Mesenchymal stem cell (in vitro differentiated cells and primary cell): Measurements from ENCODE around the gene RNF212.

Experiments
- DNase-seq: peaks from one replicate; pipeline ENCODE4 v3.0.0-alpha.2; 2013
- H2AFZ ChIP-seq: one replicate; pipeline ENCODE4 v1.6.1; 2013; ENCODE audit warnings: low read depth, mild to moderate bottlenecking, control low read depth, inconsistent platforms, low read length, moderate library complexity
- H2AK5ac ChIP-seq: 2 replicates; pipeline ENCODE4 v1.6.1; 2013; ENCODE audit warnings: low read length, moderate library complexity, mild to moderate bottlenecking, inconsistent platforms; ENCODE audit not compliant: severe bottlenecking
- H2BK120ac ChIP-seq: one replicate; pipeline ENCODE4 v1.6.1; 2013; ENCODE audit warnings: low read depth, mild to moderate bottlenecking, inconsistent platforms, low read length, moderate library complexity
- H2BK12ac ChIP-seq, 2 experiments: one replicate each; pipeline ENCODE4 v1.6.1; 2013; ENCODE audit warnings: inconsistent platforms in 2 of 2, low read length in 2 of 2, mild to moderate bottlenecking in 2 of 2, moderate library complexity in 2 of 2, control low read depth in 1 of 2
- H2BK15ac ChIP-seq: one replicate; pipeline ENCODE4 v1.6.1; 2013; ENCODE audit warnings: mild to moderate bottlenecking, low read depth, inconsistent platforms; ENCODE audit not compliant: poor library complexity, severe bottlenecking
- H2BK5ac ChIP-seq: 2 replicates; pipeline ENCODE4 v1.6.1; 2013; ENCODE audit warnings: low read depth, mild to moderate bottlenecking, low read length, control low read depth, inconsistent platforms; ENCODE audit not compliant: poor library complexity, severe bottlenecking
- H3K14ac ChIP-seq, 2 experiments: one replicate each; pipeline ENCODE4 v1.6.1; 2013; ENCODE audit warnings: inconsistent platforms in 2 of 2, low read length in 2 of 2, control low read depth in 1 of 2, mild to moderate bottlenecking in 1 of 2, moderate library complexity in 1 of 2
- H3K18ac ChIP-seq, 2 experiments: one replicate each; pipeline ENCODE4 v1.6.1; 2013; ENCODE audit warnings: inconsistent platforms in 2 of 2, low read length in 2 of 2, control low read depth in 1 of 2, low read depth in 1 of 2, mild to moderate bottlenecking in 1 of 2
- H3K23ac ChIP-seq, 2 experiments: one replicate each; pipeline ENCODE4 v1.6.1; 2013; ENCODE audit warnings: inconsistent platforms in 2 of 2, low read length in 2 of 2, mild to moderate bottlenecking in 2 of 2, moderate library complexity in 2 of 2, control low read depth in 1 of 2
- H3K27ac ChIP-seq: 2 replicates; pipeline ENCODE4 v1.5.1; 2013; ENCODE audit warnings: mild to moderate bottlenecking, moderate library complexity, low read length, control low read depth, inconsistent platforms; ENCODE audit not compliant: poor library complexity, severe bottlenecking
- H3K27me3 ChIP-seq, 2 experiments: 2 replicates each; pipeline versions ENCODE4 v1.6.1 to v1.7.0; 2013; ENCODE audit warnings: low read length in 2 of 2, mild to moderate bottlenecking in 2 of 2, moderate library complexity in 2 of 2, control low read depth in 1 of 2, inconsistent platforms in 1 of 2; ENCODE audit not compliant: control insufficient read depth in 1 of 2, insufficient read depth in 1 of 2
- H3K36me3 ChIP-seq, 2 experiments: 2 replicates each; pipeline versions ENCODE4 v1.6.1 to v1.7.0; 2013; ENCODE audit warnings: low read length in 2 of 2, control low read depth in 1 of 2, inconsistent platforms in 1 of 2, low read depth in 1 of 2, mild to moderate bottlenecking in 1 of 2; ENCODE audit not compliant: insufficient read depth in 2 of 2, control insufficient read depth in 1 of 2
- H3K4ac ChIP-seq, 2 experiments: one replicate each; pipeline ENCODE4 v1.6.1; 2013; ENCODE audit warnings: inconsistent platforms in 2 of 2, low read length in 2 of 2, mild to moderate bottlenecking in 2 of 2, moderate library complexity in 2 of 2, control low read depth in 1 of 2, low read depth in 1 of 2
- H3K4me1 ChIP-seq: 2 replicates; pipeline ENCODE4 v1.6.1; 2013; ENCODE audit warnings: low read depth, low read length, control low read depth; ENCODE audit not compliant: control insufficient read depth, insufficient read depth
- H3K4me2 ChIP-seq: 2 replicates; pipeline ENCODE4 v1.6.1; 2013; ENCODE audit warnings: low read length, mild to moderate bottlenecking, inconsistent platforms; ENCODE audit not compliant: poor library complexity, severe bottlenecking
- H3K4me3 ChIP-seq, 2 experiments: 2 replicates each; pipeline versions ENCODE4 v1.5.1 to v1.7.0; 2013; ENCODE audit warnings: low read length in 2 of 2, mild to moderate bottlenecking in 2 of 2, control low read depth in 1 of 2, low read depth in 1 of 2; ENCODE audit not compliant: insufficient read depth in 1 of 2
- H3K79me1 ChIP-seq: replicated peaks from 2 replicates; pipeline ENCODE4 v1.6.1; 2013; ENCODE audit warnings: mild to moderate bottlenecking, control low read depth, low read length, inconsistent platforms; ENCODE audit not compliant: poor library complexity, severe bottlenecking
- H3K9ac ChIP-seq: 2 replicates; pipeline ENCODE4 v1.7.0; 2013; ENCODE audit warnings: mild to moderate bottlenecking, low read length, moderate library complexity
- H3K9me3 ChIP-seq: 2 replicates; pipeline ENCODE4 v1.7.0; 2013; ENCODE audit warnings: mild to moderate bottlenecking, low read length; ENCODE audit not compliant: control insufficient read depth
- H4K8ac ChIP-seq: one replicate; pipeline ENCODE4 v1.6.1; 2013; ENCODE audit warnings: inconsistent platforms, mild to moderate bottlenecking, low read length, moderate library complexity
- H4K91ac ChIP-seq: one replicate; pipeline ENCODE4 v1.6.1; 2013; ENCODE audit warnings: mild to moderate bottlenecking, low read length, inconsistent platforms
- WGBS: methylation state at CpG from one replicate; pipeline ENCODE4 v1.1.7; 2013; ENCODE audit warnings: mixed read lengths; 5-methylcytosine and 5-hydroxymethylcytosine counted together

RNF212 gene

DNA sequence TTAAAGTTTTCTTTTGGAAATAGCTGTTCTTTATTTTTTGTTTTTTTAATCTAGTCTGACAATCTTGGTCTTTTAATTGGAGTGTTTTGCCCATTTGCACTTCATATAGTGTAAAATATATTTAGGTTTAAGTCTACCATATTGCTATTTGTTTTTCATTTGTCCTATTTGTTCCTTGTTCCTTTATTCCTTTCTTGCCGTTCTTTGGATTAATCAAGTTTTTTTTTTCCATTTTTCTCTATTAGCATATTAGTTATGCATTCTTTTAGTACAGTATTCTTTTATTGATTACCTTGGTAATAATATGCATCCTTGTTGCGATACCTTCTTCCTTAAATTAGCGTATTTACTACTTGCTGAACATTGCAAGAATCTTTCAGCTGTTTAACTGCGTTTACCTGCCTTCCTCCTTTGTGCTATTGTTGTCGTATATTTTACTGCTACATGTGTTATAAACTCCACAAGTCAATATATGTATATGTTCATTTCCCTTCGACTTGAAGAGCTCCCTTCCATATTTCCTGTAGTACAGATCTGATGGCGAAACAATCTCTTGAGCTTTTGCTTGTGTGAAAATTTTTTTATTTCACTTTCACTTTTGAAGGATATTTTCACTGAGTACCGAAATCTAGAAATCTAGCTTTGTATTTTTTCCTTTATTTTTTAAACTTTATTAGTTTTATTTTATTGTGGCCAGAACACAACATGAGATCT is 23.9 kb upstream of the RNF212 start:
- H3K27ac ChIP-seq, result no peak overlapping the region
- H2BK5ac ChIP-seq, result no peak overlapping the region
- H3K18ac ChIP-seq, result no peak overlapping the region
- no peak overlapping the region for H2AK5ac ChIP-seq
- H3K4me3 ChIP-seq, result peak overlapping the region in 1 of 2 experiments; percentile 60
- no peak overlapping the region for H3K4me2 ChIP-seq
- no peak for DNase-seq
- peaks cover 0 to under 1% of the 10 kb centered on the region in 2 experiments for H3K27me3 ChIP-seq
- H2AFZ ChIP-seq, result no peak overlapping the region
- H4K91ac ChIP-seq, result no peak overlapping the region
- no peaks in the 10 kb centered on the region for H3K36me3 ChIP-seq
- no peaks in the 10 kb centered on the region for H3K9me3 ChIP-seq
- H3K4ac ChIP-seq, result no peak overlapping the region
- no peak overlapping the region for H2BK15ac ChIP-seq
- H3K14ac ChIP-seq, result no peak overlapping the region
- H2BK120ac ChIP-seq, result no peak overlapping the region
- no peaks in the 10 kb centered on the region for H3K4me1 ChIP-seq
- no peak overlapping the region for H2BK12ac ChIP-seq
- peak overlapping the region; percentile 44 for H3K9ac ChIP-seq
- WGBS, result 100% methylated on average over 3 of the region's 8 CpGs
- H3K23ac ChIP-seq, result no peak overlapping the region
- H4K8ac ChIP-seq, result no peak overlapping the region
- peaks cover under 1% of the 10 kb centered on the region for H3K79me1 ChIP-seq

DNA sequence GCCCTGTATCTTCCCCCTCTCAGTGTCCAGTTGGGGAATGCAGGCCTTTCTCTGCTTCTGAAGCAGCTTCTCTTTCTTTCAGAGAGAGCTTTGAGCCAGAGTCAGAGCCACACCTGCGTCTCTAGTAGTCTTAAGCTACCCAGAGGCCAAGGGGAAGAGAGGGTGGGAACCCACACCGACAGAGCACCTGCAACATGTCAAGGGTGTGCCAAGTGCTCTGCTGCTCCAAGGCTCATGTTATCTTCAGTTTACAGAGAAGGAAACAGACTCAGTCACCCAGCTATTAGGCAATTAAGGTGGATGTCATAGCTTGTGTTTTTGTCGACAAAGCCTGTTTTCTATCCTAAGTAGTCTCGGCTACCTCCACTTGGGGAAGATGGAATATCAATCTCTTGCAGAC is 22.7 kb upstream of the RNF212 start:
- Histone ChIP-seq H3K9ac (no peak overlapping the region), H3K4ac (no peak overlapping the region), H3K79me1 (no peaks in the 10 kb centered on the region), H2BK5ac (no peak overlapping the region), H2AK5ac (no peak overlapping the region), H3K4me1 (no peaks in the 10 kb centered on the region), H3K23ac (no peak overlapping the region), H3K4me3 (no peak overlapping the region), H2BK120ac (no peak overlapping the region), H3K9me3 (no peaks in the 10 kb centered on the region), H3K27ac (no peak overlapping the region), H3K18ac (no peak overlapping the region), H3K4me2 (no peak overlapping the region), H3K36me3 (no peaks in the 10 kb centered on the region), H3K27me3 (no peaks in the 10 kb centered on the region), H2AFZ (no peak overlapping the region), H4K8ac (no peak overlapping the region), H2BK12ac (no peak overlapping the region), H2BK15ac (no peak overlapping the region), H3K14ac (no peak overlapping the region), H4K91ac (no peak overlapping the region)
- peak; percentile 37 for DNase-seq
- WGBS, result 64% methylated on average over 2 of the region's 4 CpGs

DNA sequence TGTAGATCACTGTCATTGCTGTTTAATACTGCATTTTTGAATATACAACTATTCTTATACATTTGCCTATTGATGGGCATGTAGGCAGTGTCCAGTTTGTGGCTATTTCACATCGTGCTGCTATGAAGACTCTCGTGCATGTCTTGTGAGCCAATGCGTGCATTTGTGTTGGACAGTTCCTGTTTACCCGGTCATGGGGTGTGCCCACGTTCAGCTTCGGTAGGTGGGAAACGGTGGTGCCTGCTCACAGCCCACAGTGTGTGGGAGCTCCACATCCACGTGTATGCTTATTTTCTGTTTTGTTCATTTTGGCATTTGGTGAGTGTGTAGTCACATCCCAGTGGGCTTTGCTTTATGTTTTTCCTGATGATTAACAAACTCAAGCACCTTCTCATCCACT is 19.7 kb upstream of the RNF212 start:
- no peak overlapping the region for H2BK120ac ChIP-seq
- H3K4me3 ChIP-seq, result no peak overlapping the region
- H3K14ac ChIP-seq, result no peak overlapping the region
- 71% methylated on average over 7 of the region's 8 CpGs for WGBS
- H4K8ac ChIP-seq, result no peak overlapping the region
- no peak overlapping the region for H3K9ac ChIP-seq
- peaks cover 0 to 6% of the 10 kb centered on the region in 2 experiments for H3K27me3 ChIP-seq
- H3K36me3 ChIP-seq, result no peaks in the 10 kb centered on the region
- H2AFZ ChIP-seq, result no peak overlapping the region
- H3K27ac ChIP-seq, result no peak overlapping the region
- no peak overlapping the region for H2BK15ac ChIP-seq
- no peak overlapping the region for H2BK5ac ChIP-seq
- no peaks in the 10 kb centered on the region for H3K9me3 ChIP-seq
- no peak for DNase-seq
- H3K79me1 ChIP-seq, result no peaks in the 10 kb centered on the region
- no peak overlapping the region for H3K4ac ChIP-seq
- no peaks in the 10 kb centered on the region for H3K4me1 ChIP-seq
- no peak overlapping the region for H2BK12ac ChIP-seq
- H4K91ac ChIP-seq, result no peak overlapping the region
- no peak overlapping the region for H3K18ac ChIP-seq
- no peak overlapping the region for H2AK5ac ChIP-seq
- no peak overlapping the region for H3K23ac ChIP-seq
- no peak overlapping the region for H3K4me2 ChIP-seq

DNA sequence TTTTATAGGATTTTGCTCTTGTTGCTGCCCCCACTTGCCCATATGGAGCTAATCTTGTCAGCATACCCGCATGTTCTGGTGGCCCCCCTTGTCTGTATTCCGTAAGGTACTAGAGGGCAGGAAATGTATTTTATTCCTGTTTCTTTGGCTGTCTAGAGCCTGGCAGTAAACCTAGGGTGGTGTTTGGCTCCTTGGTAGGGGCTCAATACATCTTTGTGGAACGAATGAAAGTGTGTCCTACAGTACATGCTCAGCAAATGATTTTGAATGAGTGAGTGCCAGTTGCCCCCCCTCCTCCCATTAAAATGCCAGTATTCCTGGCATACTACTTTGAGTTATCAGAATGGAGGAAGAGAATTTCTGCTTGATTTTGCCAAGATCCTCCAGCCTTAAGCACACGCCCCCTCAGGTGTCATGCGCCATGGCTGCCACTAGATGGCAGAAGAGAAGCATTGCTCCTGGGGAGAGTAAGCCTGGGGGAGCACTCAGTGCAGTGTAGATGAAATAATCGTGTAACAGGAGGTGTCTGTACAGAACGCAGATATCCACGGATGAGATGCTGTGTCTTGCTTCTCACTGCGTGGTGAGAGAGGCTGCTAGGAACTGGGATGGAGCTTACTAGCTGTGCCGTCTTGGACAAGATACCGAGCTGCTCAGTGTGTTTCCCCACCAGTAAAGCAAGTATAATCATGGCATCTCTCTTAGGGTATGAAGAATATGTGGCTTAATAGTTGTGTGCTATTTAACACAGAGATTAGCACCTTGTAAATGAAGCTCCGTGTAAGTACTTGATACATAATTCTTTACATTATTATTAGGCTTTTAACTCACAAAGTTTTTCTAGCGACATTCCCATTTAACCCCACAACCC is 17.2 kb upstream of the RNF212 start:
- H2BK5ac ChIP-seq, result no peak overlapping the region
- no peaks in the 10 kb centered on the region for H3K36me3 ChIP-seq
- H3K4me3 ChIP-seq, result no peak overlapping the region
- H3K9ac ChIP-seq, result no peak overlapping the region
- no peak overlapping the region for H4K91ac ChIP-seq
- H2AFZ ChIP-seq, result no peak overlapping the region
- no peak overlapping the region for H3K27ac ChIP-seq
- H3K4me1 ChIP-seq, result no peaks in the 10 kb centered on the region
- no peak overlapping the region for H3K4ac ChIP-seq
- H3K27me3 ChIP-seq, result peaks cover 0 to 11% of the 10 kb centered on the region in 2 experiments
- H3K9me3 ChIP-seq, result no peaks in the 10 kb centered on the region
- 34% methylated on average over 12 of the region's 13 CpGs for WGBS
- no peak overlapping the region for H4K8ac ChIP-seq
- H2AK5ac ChIP-seq, result no peak overlapping the region
- H3K79me1 ChIP-seq, result peaks cover 1% of the 10 kb centered on the region
- H2BK120ac ChIP-seq, result no peak overlapping the region
- no peak overlapping the region for H3K23ac ChIP-seq
- no peak overlapping the region for H3K4me2 ChIP-seq
- H3K14ac ChIP-seq, result no peak overlapping the region
- H2BK12ac ChIP-seq, result no peak overlapping the region
- H2BK15ac ChIP-seq, result no peak overlapping the region
- no peak overlapping the region for H3K18ac ChIP-seq
- peak; percentile 76 for DNase-seq
